ENCODE measurements around the gene PDCD2.
"Not testable (repeated sequence)": the region's sequence is repeated elsewhere in the genome, so short reads cannot be mapped to it uniquely, and the experiment has no call there.

Gene PDCD2

DNA sequence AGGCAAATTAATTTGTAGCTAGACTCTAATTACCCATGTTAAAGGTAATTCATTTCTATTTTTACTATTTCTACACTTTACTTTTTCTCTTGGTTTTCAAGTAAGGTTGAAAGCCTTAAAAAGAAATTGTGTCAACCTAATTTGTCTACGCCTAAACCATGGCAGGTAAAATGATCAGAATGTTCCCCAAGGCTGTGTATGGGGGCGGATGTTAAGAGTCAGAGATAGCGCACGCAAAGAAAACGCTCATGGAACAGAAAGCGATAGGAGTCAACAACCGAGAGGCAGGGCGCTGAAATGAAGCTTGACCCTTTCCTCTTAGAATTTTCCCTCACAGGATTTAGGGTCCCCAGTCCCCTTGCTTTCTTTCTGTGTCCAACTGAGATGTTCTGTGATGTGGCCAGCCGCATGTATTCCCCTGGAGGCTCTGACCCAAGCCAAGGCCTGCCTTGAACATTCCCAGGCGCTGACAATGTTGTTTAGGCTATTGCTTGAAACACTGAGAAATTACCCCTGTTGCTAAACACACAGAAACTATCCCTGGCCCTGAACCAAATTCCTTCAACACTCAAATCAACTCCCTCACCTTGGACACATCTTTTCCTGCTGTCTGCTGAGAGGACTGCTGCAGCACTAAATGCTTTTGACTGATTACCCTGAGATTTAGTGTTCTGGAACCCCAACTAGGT, 42.3 kb downstream of the PDCD2 start:
- TF ChIP-seq, protein P1, sequence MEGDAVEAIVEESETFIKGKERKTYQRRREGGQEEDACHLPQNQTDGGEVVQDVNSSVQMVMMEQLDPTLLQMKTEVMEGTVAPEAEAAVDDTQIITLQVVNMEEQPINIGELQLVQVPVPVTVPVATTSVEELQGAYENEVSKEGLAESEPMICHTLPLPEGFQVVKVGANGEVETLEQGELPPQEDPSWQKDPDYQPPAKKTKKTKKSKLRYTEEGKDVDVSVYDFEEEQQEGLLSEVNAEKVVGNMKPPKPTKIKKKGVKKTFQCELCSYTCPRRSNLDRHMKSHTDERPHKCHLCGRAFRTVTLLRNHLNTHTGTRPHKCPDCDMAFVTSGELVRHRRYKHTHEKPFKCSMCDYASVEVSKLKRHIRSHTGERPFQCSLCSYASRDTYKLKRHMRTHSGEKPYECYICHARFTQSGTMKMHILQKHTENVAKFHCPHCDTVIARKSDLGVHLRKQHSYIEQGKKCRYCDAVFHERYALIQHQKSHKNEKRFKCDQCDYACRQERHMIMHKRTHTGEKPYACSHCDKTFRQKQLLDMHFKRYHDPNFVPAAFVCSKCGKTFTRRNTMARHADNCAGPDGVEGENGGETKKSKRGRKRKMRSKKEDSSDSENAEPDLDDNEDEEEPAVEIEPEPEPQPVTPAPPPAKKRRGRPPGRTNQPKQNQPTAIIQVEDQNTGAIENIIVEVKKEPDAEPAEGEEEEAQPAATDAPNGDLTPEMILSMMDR (IDR thresholded peaks at IDR 0.05; ENCODE audit: low read depth, low read length): no peak
- no peak for DNase-seq (ENCODE audit: extremely low read depth, low read depth)

DNA sequence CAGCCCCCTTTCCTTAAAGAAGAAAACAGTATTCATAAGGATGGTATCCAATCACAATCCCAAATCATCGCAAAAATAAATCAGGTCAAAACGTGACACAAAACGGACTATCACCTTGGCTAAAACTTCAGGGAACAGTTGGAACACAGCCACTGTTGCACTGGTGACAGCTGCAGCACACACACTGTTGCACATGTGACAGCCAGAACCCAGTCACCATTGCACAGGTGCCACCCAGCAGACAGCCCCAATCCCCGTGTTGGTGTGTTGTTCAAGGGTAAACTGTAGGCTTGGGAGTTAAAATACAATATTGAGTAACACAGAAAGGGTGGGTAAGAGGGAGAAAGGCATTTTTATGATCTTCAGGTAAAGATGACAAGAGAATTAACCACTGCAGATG, 47.1 kb downstream of the PDCD2 start:
- TF ChIP-seq, protein P1 (IDR thresholded peaks at IDR 0.05; ENCODE audit: low read depth, low read length): no peak
- DNase-seq (ENCODE audit: extremely low read depth, low read depth): no peak

DNA sequence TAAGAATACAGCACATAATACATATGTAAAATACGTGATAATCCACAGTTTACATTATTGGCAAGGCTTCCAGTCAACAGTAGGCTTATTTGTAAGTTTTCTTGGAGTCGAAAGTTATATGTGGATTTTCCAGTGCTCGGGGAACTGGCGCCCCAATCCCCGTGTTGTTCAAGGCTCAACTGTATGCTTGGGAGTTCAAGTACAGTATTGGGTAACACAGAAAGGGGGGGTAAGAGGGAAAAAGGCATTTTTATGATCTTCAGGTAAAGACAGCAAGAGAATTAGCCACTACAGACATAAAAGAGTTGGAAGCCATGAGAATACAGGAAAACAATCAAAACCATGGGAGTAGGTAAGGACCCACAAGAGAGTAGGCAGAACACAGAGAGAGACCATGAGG, 47.8 kb downstream of the PDCD2 start:
- TF ChIP-seq, protein P1 (IDR thresholded peaks at IDR 0.05; ENCODE audit: low read depth, low read length): no peak
- no peak for DNase-seq (ENCODE audit: extremely low read depth, low read depth)

GRCh38 chr6:170535004-170535403, 49.4 kb downstream of the PDCD2 start:
- DNase-seq (ENCODE audit: extremely low read depth, low read depth): no peak
- TF ChIP-seq, protein P1 (IDR thresholded peaks at IDR 0.05; ENCODE audit: low read depth, low read length): no peak

GRCh38 chr6:170533792-170534191, 50.6 kb downstream of the PDCD2 start:
- TF ChIP-seq, protein P1 (IDR thresholded peaks at IDR 0.05; ENCODE audit: low read depth, low read length): no peak
- no peak for DNase-seq (ENCODE audit: extremely low read depth, low read depth)

DNA sequence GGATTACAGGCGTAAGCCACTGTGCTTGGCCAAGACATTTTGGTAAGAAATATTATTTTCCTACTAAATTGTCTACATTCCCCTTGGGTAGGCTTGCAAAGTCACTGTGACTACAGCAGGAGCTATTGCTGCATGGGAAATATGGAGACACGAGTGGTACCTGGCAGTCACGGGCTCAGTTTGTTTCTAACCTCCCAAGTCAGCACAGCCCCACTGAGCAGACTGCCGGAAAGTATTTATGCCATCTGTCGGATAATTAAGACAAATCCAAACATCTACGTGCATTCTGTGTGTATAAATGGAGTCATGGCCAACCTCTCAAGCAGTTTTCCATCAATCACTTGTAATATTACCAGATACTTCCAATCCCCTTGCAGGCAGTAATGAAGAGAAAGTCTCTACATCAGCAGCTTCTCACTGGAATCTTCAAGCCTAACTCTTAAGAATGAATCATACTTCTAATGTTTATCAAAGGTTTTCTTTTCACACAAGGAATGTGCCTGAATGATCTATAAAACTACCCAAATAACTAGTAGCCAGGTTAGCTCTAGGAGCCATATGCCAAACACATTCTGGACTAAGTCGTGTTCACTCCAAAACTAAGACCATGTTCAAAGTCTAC, 51.5 kb downstream of the PDCD2 start:
- DNase-seq (ENCODE audit: extremely low read depth, low read depth): no peak
- TF ChIP-seq, protein P1 (IDR thresholded peaks at IDR 0.05; ENCODE audit: low read depth, low read length): no peak

- TF ChIP-seq, protein P1 (IDR thresholded peaks at IDR 0.05; ENCODE audit: low read depth, low read length): peak; percentile 95
- DNase-seq (ENCODE audit: extremely low read depth, low read depth): peak; percentile 37
Observed at GRCh38 chr6:170529839-170530469, 54.5 kb downstream of the PDCD2 start.

GRCh38 chr6:170527995-170528394, 56.4 kb downstream of the PDCD2 start:
- DNase-seq (ENCODE audit: extremely low read depth, low read depth): not testable (repeated sequence)
